Measurements from ENCODE around the gene EPN1. TPM values are rescaled to one million over a fixed set of nuclear protein-coding genes. Genes with fewer than 3 reads are reported as not detected.

The EPN1 gene
- total RNA-seq, 2 donors from 2014 or later: 148 to 149 TPM

DNA sequence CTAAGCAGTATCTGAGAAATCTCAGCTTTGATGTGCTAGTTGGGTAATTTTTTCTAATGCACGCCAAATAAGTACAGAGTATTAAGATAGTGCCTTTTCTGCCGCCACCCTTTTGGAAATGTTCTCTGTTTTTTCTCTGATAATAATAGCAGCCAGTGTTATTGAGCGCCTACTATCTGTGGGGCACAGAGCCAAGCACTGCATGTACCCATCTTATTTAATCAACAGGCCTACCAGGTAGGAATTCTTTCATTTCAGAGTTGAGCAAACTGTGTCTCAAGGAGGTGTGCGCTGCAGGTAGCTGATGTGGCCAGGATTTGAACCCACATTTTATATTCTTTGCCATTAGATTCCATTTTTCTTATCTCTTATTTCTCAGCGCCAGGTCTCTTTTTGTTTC, 1.4 kb downstream of the EPN1 start:
- Histone ChIP-seq H3K36me3 (ENCODE audit: control insufficient read depth, insufficient read depth, low read length) (peaks cover 42% of the 10 kb centered on the region), H3K4me3 (ENCODE audit: low read length) (peak overlapping the region; percentile 88), H3K27me3 (ENCODE audit: control insufficient read depth, insufficient read depth, low read length, poor library complexity, severe bottlenecking) (no peaks in the 10 kb centered on the region), H3K9ac (ENCODE audit: extremely low read depth, low read length, poor library complexity, severe bottlenecking) (no peak overlapping the region), H3K4me1 (ENCODE audit: control insufficient read depth, insufficient read depth, low read length) (peaks cover 3% of the 10 kb centered on the region), H3K27ac (ENCODE audit: low read depth, low read length) (no peak overlapping the region), H3K9me3 (ENCODE audit: control insufficient read depth, low read length) (no peaks in the 10 kb centered on the region)
- H3K27me3 Mint-ChIP-seq (ENCODE audit: insufficient read depth): no peaks in the 10 kb centered on the region
- peak overlapping the region; percentile 3 for H3K27ac Mint-ChIP-seq
- DNase-seq: no peak
- WGBS, 2 experiments (ENCODE audit: insufficient coverage in 1 of 2, insufficient read length in 1 of 2): 95 to 97% methylated on average over 3 to 5 of the region's 5 CpGs
- H3K4me3 Mint-ChIP-seq: peak overlapping the region; percentile 90
- no peaks in the 10 kb centered on the region for H3K9me3 Mint-ChIP-seq
- peaks cover 28% of the 10 kb centered on the region for H3K4me1 Mint-ChIP-seq
- peaks cover 53% of the 10 kb centered on the region for H3K36me3 Mint-ChIP-seq (ENCODE audit: low read depth)
- no peak for TF ChIP-seq CTCF (conservative IDR thresholded peaks at IDR 0.05)

GRCh38 chr19:55676889-55677505, 2.0 kb downstream of the EPN1 start:
- Mint-ChIP-seq H3K27ac (peak overlapping the region; percentile 77), H3K36me3 (ENCODE audit: low read depth) (peaks cover 49% of the 10 kb centered on the region), H3K4me3 (peak overlapping the region; percentile 90), H3K27me3 (ENCODE audit: insufficient read depth) (no peaks in the 10 kb centered on the region), H3K9me3 (no peaks in the 10 kb centered on the region), H3K4me1 (peaks cover 28% of the 10 kb centered on the region)
- peak overlapping the region; percentile 88 for H3K4me3 ChIP-seq (ENCODE audit: low read length)
- H3K4me1 ChIP-seq (ENCODE audit: control insufficient read depth, insufficient read depth, low read length): peaks cover 3% of the 10 kb centered on the region
- H3K36me3 ChIP-seq (ENCODE audit: control insufficient read depth, insufficient read depth, low read length): peaks cover 47% of the 10 kb centered on the region
- no peaks in the 10 kb centered on the region for H3K27me3 ChIP-seq (ENCODE audit: control insufficient read depth, insufficient read depth, low read length, poor library complexity, severe bottlenecking)
- H3K9me3 ChIP-seq (ENCODE audit: control insufficient read depth, low read length): no peaks in the 10 kb centered on the region
- TF ChIP-seq CTCF (conservative IDR thresholded peaks at IDR 0.05): no peak
- H3K9ac ChIP-seq (ENCODE audit: extremely low read depth, low read length, poor library complexity, severe bottlenecking): peak overlapping the region; percentile 4
- WGBS, 2 experiments (ENCODE audit: insufficient coverage in 1 of 2, insufficient read length in 1 of 2): 93 to 96% methylated on average over 4 to 7 of the region's 7 CpGs
- H3K27ac ChIP-seq (ENCODE audit: low read depth, low read length): no peak overlapping the region
- DNase-seq: no peak

GRCh38 chr19:55677572-55678028, 2.6 kb downstream of the EPN1 start:
- H3K27me3 ChIP-seq (ENCODE audit: control insufficient read depth, insufficient read depth, low read length, poor library complexity, severe bottlenecking): no peaks in the 10 kb centered on the region
- H3K4me1 ChIP-seq (ENCODE audit: control insufficient read depth, insufficient read depth, low read length): peaks cover 3% of the 10 kb centered on the region
- H3K4me3 ChIP-seq (ENCODE audit: low read length): peak overlapping the region; percentile 88
- Mint-ChIP-seq H3K4me3 (no peak overlapping the region), H3K27ac (peak overlapping the region; percentile 77), H3K27me3 (ENCODE audit: insufficient read depth) (no peaks in the 10 kb centered on the region), H3K9me3 (no peaks in the 10 kb centered on the region), H3K4me1 (peaks cover 28% of the 10 kb centered on the region), H3K36me3 (ENCODE audit: low read depth) (peaks cover 48% of the 10 kb centered on the region)
- 82 to 90% methylated on average over 3 to 6 of the region's 6 CpGs for WGBS, 2 experiments (ENCODE audit: insufficient coverage in 1 of 2, insufficient read length in 1 of 2)
- no peak overlapping the region for H3K27ac ChIP-seq (ENCODE audit: low read depth, low read length)
- peak overlapping the region; percentile 4 for H3K9ac ChIP-seq (ENCODE audit: extremely low read depth, low read length, poor library complexity, severe bottlenecking)
- H3K36me3 ChIP-seq (ENCODE audit: control insufficient read depth, insufficient read depth, low read length): peaks cover 45% of the 10 kb centered on the region
- no peak for TF ChIP-seq CTCF (conservative IDR thresholded peaks at IDR 0.05)
- no peaks in the 10 kb centered on the region for H3K9me3 ChIP-seq (ENCODE audit: control insufficient read depth, low read length)
- DNase-seq: no peak
